HG03280 (cell line): ENCODE results near the gene NINJ2.
"Not testable (repeated sequence)": the region's sequence is repeated elsewhere in the genome, so short reads cannot be mapped to it uniquely, and the experiment has no call there.

Source experiments
- ATAC-seq: cut with Tn5 transposase; IDR thresholded peaks from one replicate; pipeline ENCODE4 v1.9.1; 2021; ENCODE audit warnings: mild to moderate bottlenecking, moderate library complexity; ENCODE audit not compliant: unreplicated experiment

NINJ2 gene

GRCh38 chr12:663293-663871, at the start of gene NINJ2:
NINJ2 (minus strand) TSS chr12:663445; CDS start chr12:663360, 85 bp downstream.
- ATAC-seq, result no peak

GRCh38 chr12:712172-712863, 49.1 kb upstream of the NINJ2 start:
- no peak for ATAC-seq

- no peak for ATAC-seq
These were observed 46.3 kb upstream of the NINJ2 start for GRCh38 chr12:709455-710020.

GRCh38 chr12:708084-708483, 44.8 kb upstream of the NINJ2 start:
- ATAC-seq, result not testable (repeated sequence)

GRCh38 chr12:704516-705242, 41.4 kb upstream of the NINJ2 start:
- ATAC-seq, result no peak

- no peak for ATAC-seq
These were observed 38.8 kb upstream of the NINJ2 start for GRCh38 chr12:701896-702539.

- no peak for ATAC-seq
These were observed 36.8 kb upstream of the NINJ2 start for GRCh38 chr12:700016-700415.

- ATAC-seq, result not testable (repeated sequence)
These were observed 35.0 kb upstream of the NINJ2 start for GRCh38 chr12:698222-698621.

- ATAC-seq, result no peak
These were observed 34.2 kb upstream of the NINJ2 start for GRCh38 chr12:697481-697880.

GRCh38 chr12:694734-695503, 31.7 kb upstream of the NINJ2 start:
- no peak for ATAC-seq

- no peak for ATAC-seq
These were observed 30.8 kb upstream of the NINJ2 start for GRCh38 chr12:693934-694533.

GRCh38 chr12:692274-692673, 29.0 kb upstream of the NINJ2 start:
- ATAC-seq, result no peak

- no peak for ATAC-seq
These were observed 27.2 kb upstream of the NINJ2 start for GRCh38 chr12:690466-690865.

- ATAC-seq, result peak; percentile 78
These were observed 22.1 kb upstream of the NINJ2 start for GRCh38 chr12:685388-685787.

GRCh38 chr12:684416-684815, 21.2 kb upstream of the NINJ2 start:
- ATAC-seq, result no peak

GRCh38 chr12:681568-682256, 18.5 kb upstream of the NINJ2 start:
- ATAC-seq, result no peak

- ATAC-seq, result no peak
These were observed 15.8 kb upstream of the NINJ2 start for GRCh38 chr12:678747-679712.

- no peak for ATAC-seq
These were observed 12.3 kb upstream of the NINJ2 start for GRCh38 chr12:675562-675961.
